PC-3 (cell line): ENCODE data around the gene SIPA1. TPM values are rescaled to one million over a fixed set of nuclear protein-coding genes. Genes with fewer than 3 reads are reported as not detected.

ENCODE experiments used
- ATAC-seq: fragments of 200-7000 bp; cut with Tn5 transposase; 2 replicates; pipeline ENCODE4 v1.9.1; 2020; ENCODE audit warnings: mild to moderate bottlenecking, moderate library complexity
- BruUV-seq: library from RNA; stranded (reverse); fragments of 400-500 nt; replicated peaks from 2 replicates; lab custom pipeline; 2021; lab: Mats Ljungman, UMichigan
- CTCF ChIA-PET: fragments of 300-600 bp; sonication (Branson Sonifier 250); formaldehyde crosslinking; loops from one replicate; lab custom pipeline; 2022; ENCODE audit warnings: antibody characterized with exemption; lab: Charles Lee
- POLR2A ChIA-PET: fragments of 300-600 bp; sonication (Branson Sonifier 250); formaldehyde crosslinking; loops from one replicate; lab custom pipeline; 2022; ENCODE audit warnings: antibody characterized with exemption; ENCODE audit not compliant: unreplicated experiment; lab: Charles Lee
- DNase-seq: peaks from one replicate; pipeline ENCODE4 v3.0.0-alpha.2; 2015
- H2AFZ ChIP-seq: fragments of 300-600 bp; sonication (generic); 2 replicates; pipeline ENCODE4 v1.6.0; 2016; ENCODE audit warnings: antibody characterized with exemption, low read length
- H3F3A ChIP-seq: fragments of 300-600 bp; sonication (generic); one replicate; pipeline ENCODE4 v1.6.0; 2017; ENCODE audit warnings: antibody characterized with exemption, low read length, control low read depth, mild to moderate bottlenecking; ENCODE audit not compliant: unreplicated experiment
- H3K27ac ChIP-seq: fragments of 300-600 bp; sonication (generic); 2 replicates; pipeline ENCODE4 v1.5.1; 2016; ENCODE audit warnings: mild to moderate bottlenecking, low read length
- H3K27me3 ChIP-seq: fragments of 300-600 bp; sonication (generic); 2 replicates; pipeline ENCODE4 v1.6.1; 2016; ENCODE audit warnings: low read length, mixed read lengths
- H3K36me3 ChIP-seq: fragments of 300-600 bp; sonication (generic); 2 replicates; pipeline ENCODE4 v1.6.1; 2016; ENCODE audit warnings: low read depth, mixed run types, low read length, mixed read lengths
- H3K4me1 ChIP-seq: fragments of 300-600 bp; sonication (generic); 2 replicates; pipeline ENCODE4 v1.5.1; 2016; ENCODE audit warnings: low read length; ENCODE audit not compliant: insufficient read depth
- H3K4me2 ChIP-seq: fragments of 300-600 bp; sonication (generic); 2 replicates; pipeline ENCODE4 v1.6.0; 2016; ENCODE audit warnings: low read length
- H3K4me3 ChIP-seq: fragments of 300-600 bp; sonication (generic); 2 replicates; pipeline ENCODE4 v1.5.1; 2016; ENCODE audit warnings: mild to moderate bottlenecking, low read length, mixed read lengths
- H3K79me2 ChIP-seq: fragments of 300-600 bp; sonication (generic); 2 replicates; pipeline ENCODE4 v1.6.1; 2017; ENCODE audit warnings: low read length, mixed read lengths
- H3K9ac ChIP-seq: fragments of 300-600 bp; sonication (generic); 2 replicates; pipeline ENCODE4 v1.6.0; 2016; ENCODE audit warnings: mild to moderate bottlenecking, low read length
- H3K9me2 ChIP-seq: fragments of 300-600 bp; sonication (generic); replicated peaks from 2 replicates; pipeline ENCODE4 v1.6.1; 2016; ENCODE audit warnings: mixed run types, low read length, mixed read lengths
- H3K9me3 ChIP-seq: fragments of 300-600 bp; sonication (generic); 2 replicates; pipeline ENCODE4 v1.6.1; 2016; ENCODE audit warnings: low read length, mixed read lengths
- H4K20me1 ChIP-seq: fragments of 300-600 bp; sonication (generic); 2 replicates; pipeline ENCODE4 v1.6.1; 2016; ENCODE audit warnings: low read length, mixed read lengths
- CTCF ChIP-seq: fragments of 300-600 bp; sonication (generic); conservative IDR thresholded peaks from 2 replicates; pipeline ENCODE4 v1.5.1; 2017; ENCODE audit warnings: antibody characterized with exemption, low read depth, mild to moderate bottlenecking, low read length
- EZH2 ChIP-seq: fragments of 300-600 bp; sonication (generic); IDR thresholded peaks from one replicate; pipeline ENCODE4 v1.6.1; 2017; ENCODE audit warnings: antibody characterized with exemption, mild to moderate bottlenecking, low read length; ENCODE audit not compliant: unreplicated experiment
- EZH2phosphoT487 ChIP-seq: fragments of 300-600 bp; sonication (generic); IDR thresholded peaks from 2 replicates; pipeline ENCODE4 v1.6.1; 2018; ENCODE audit warnings: mild to moderate bottlenecking, antibody characterized with exemption, low read length, borderline replicate concordance
- intact Hi-C: fragments of 100-400 bp; cut with micrococcal nuclease; formaldehyde crosslinking; loops from 2 replicates; pipeline ENCODE4 v1.9.0; 2023
- total RNA-seq: library from RNA; depleted of rRNA; stranded (reverse); fragments of >200 nt; gene quantifications from 2 replicates; pipeline ENCODE4 v1.2.3, GENCODE V29; 2014

The SIPA1 gene
- total RNA-seq, 1 experiment from 2014 or later: 113 TPM

- TF ChIP-seq EZH2phosphoT487 (no peak), CTCF (no peak), EZH2 (no peak)
- peaks cover 36% of the 10 kb centered on the region; the same call in 1 of the 2 replicates for H3K36me3 ChIP-seq
- peaks cover 5% of the 10 kb centered on the region; the same call in 1 of the 2 replicates for H3K79me2 ChIP-seq
- no peak overlapping the region for H3K4me2 ChIP-seq
- no peak overlapping the region for H2AFZ ChIP-seq
- intact Hi-C loops: no loop called here
- no peak for ATAC-seq
- H3K9ac ChIP-seq: no peak overlapping the region
- no TSS peak for BruUV-seq
- H3K27ac ChIP-seq: no peak overlapping the region
- H3F3A ChIP-seq: no peaks in the 10 kb centered on the region
- no peaks in the 10 kb centered on the region for H3K9me2 ChIP-seq
- H3K4me3 ChIP-seq: no peak overlapping the region
- ChIA-PET POLR2A (no interaction called here), CTCF (interaction anchor here (0.6 kb wide), 1 partner anchor 126 kb away, joined by 3 read pairs; no protein-coding TSS in a partner anchor)
- DNase-seq: no peak
- H4K20me1 ChIP-seq: no peaks in the 10 kb centered on the region
- H3K27me3 ChIP-seq: no peaks in the 10 kb centered on the region
- peaks cover 26% of the 10 kb centered on the region for H3K4me1 ChIP-seq
- no peaks in the 10 kb centered on the region for H3K9me3 ChIP-seq
These were observed 16.8 kb downstream of the SIPA1 start for GRCh38 chr11:65654375-65655349.

GRCh38 chr11:65655570-65656332 lies 17.9 kb downstream of the SIPA1 start:
- peaks cover 26% of the 10 kb centered on the region for H3K4me1 ChIP-seq
- H3K27me3 ChIP-seq: no peaks in the 10 kb centered on the region
- H3K9me3 ChIP-seq: no peaks in the 10 kb centered on the region
- H3K27ac ChIP-seq: no peak overlapping the region
- ATAC-seq (no peak), DNase-seq (no peak)
- H3K36me3 ChIP-seq: peaks cover 42% of the 10 kb centered on the region; the same call in 1 of the 2 replicates
- no peak overlapping the region for H3K9ac ChIP-seq
- TF ChIP-seq EZH2phosphoT487 (no peak), CTCF (no peak), EZH2 (no peak)
- peaks cover 14% of the 10 kb centered on the region; the same call in 1 of the 2 replicates for H3K79me2 ChIP-seq
- H3F3A ChIP-seq: no peaks in the 10 kb centered on the region
- no peak overlapping the region for H3K4me2 ChIP-seq
- ChIA-PET CTCF (no interaction called here), POLR2A (no interaction called here)
- no TSS peak for BruUV-seq
- H3K9me2 ChIP-seq: no peaks in the 10 kb centered on the region
- intact Hi-C loops: no loop called here
- no peak overlapping the region for H3K4me3 ChIP-seq
- no peaks in the 10 kb centered on the region for H4K20me1 ChIP-seq
- no peak overlapping the region for H2AFZ ChIP-seq
